ENCODE measurements around the gene DLGAP3.

DNA sequence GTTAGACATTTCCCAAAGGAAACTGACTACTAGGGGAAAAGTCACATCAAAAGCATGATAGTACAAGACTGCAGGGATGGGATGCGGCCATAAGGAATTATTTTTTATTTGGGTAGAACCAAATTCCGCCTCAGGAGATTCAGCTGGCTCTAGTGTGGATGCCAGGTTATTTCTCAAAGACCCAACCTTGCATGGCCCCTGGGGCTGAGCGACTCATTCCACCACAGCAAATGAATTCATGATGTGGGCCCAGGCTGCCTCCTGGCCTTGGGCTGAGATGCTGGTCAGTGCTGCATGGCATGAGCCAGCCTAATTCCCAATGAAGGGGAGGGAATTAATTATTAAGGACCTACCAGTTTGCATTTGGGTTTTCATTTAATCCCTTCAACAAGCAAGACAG, 43.9 kb upstream of the DLGAP3 start:
- TF ChIP-seq EZH2 (IDR thresholded peaks at IDR 0.05): no peak
- TF ChIP-seq, protein P1, sequence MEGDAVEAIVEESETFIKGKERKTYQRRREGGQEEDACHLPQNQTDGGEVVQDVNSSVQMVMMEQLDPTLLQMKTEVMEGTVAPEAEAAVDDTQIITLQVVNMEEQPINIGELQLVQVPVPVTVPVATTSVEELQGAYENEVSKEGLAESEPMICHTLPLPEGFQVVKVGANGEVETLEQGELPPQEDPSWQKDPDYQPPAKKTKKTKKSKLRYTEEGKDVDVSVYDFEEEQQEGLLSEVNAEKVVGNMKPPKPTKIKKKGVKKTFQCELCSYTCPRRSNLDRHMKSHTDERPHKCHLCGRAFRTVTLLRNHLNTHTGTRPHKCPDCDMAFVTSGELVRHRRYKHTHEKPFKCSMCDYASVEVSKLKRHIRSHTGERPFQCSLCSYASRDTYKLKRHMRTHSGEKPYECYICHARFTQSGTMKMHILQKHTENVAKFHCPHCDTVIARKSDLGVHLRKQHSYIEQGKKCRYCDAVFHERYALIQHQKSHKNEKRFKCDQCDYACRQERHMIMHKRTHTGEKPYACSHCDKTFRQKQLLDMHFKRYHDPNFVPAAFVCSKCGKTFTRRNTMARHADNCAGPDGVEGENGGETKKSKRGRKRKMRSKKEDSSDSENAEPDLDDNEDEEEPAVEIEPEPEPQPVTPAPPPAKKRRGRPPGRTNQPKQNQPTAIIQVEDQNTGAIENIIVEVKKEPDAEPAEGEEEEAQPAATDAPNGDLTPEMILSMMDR (IDR thresholded peaks at IDR 0.05 in 2 of 3, conservative IDR thresholded peaks at IDR 0.05 in 1 of 3; ENCODE audit: borderline replicate concordance in 1 of 3, insufficient read depth in 1 of 3, low read depth in 2 of 3, low read length in 2 of 3): no peak
- no peak for TF ChIP-seq SP1 (IDR thresholded peaks at IDR 0.05; ENCODE audit: low read depth)
- TF ChIP-seq TCF7L2 (IDR thresholded peaks at IDR 0.05; ENCODE audit: borderline replicate concordance, extremely low read depth, insufficient read depth, insufficient read length): no peak
- no peak for TF ChIP-seq POLR2A (IDR thresholded peaks at IDR 0.05; ENCODE audit: borderline replicate concordance, extremely low read depth, insufficient read depth, insufficient read length)
- TF ChIP-seq, protein P2, sequence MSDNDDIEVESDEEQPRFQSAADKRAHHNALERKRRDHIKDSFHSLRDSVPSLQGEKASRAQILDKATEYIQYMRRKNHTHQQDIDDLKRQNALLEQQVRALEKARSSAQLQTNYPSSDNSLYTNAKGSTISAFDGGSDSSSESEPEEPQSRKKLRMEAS (IDR thresholded peaks at IDR 0.05): no peak
- no peak for TF ChIP-seq POLR2AphosphoS5 (IDR thresholded peaks at IDR 0.05; ENCODE audit: low read depth, low read length)
- TF ChIP-seq ZNF274 (IDR thresholded peaks at IDR 0.05; ENCODE audit: low read depth, low read length): no peak
- TF ChIP-seq, protein P3, sequence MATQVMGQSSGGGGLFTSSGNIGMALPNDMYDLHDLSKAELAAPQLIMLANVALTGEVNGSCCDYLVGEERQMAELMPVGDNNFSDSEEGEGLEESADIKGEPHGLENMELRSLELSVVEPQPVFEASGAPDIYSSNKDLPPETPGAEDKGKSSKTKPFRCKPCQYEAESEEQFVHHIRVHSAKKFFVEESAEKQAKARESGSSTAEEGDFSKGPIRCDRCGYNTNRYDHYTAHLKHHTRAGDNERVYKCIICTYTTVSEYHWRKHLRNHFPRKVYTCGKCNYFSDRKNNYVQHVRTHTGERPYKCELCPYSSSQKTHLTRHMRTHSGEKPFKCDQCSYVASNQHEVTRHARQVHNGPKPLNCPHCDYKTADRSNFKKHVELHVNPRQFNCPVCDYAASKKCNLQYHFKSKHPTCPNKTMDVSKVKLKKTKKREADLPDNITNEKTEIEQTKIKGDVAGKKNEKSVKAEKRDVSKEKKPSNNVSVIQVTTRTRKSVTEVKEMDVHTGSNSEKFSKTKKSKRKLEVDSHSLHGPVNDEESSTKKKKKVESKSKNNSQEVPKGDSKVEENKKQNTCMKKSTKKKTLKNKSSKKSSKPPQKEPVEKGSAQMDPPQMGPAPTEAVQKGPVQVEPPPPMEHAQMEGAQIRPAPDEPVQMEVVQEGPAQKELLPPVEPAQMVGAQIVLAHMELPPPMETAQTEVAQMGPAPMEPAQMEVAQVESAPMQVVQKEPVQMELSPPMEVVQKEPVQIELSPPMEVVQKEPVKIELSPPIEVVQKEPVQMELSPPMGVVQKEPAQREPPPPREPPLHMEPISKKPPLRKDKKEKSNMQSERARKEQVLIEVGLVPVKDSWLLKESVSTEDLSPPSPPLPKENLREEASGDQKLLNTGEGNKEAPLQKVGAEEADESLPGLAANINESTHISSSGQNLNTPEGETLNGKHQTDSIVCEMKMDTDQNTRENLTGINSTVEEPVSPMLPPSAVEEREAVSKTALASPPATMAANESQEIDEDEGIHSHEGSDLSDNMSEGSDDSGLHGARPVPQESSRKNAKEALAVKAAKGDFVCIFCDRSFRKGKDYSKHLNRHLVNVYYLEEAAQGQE (IDR thresholded peaks at IDR 0.05; ENCODE audit: low read depth): no peak
- no peak for TF ChIP-seq SRF (IDR thresholded peaks at IDR 0.05; ENCODE audit: low read depth)
- TF ChIP-seq YY1 (IDR thresholded peaks at IDR 0.05; ENCODE audit: extremely low read depth, insufficient replicate concordance, low read depth, low read length): no peak
- TF ChIP-seq JUND (IDR thresholded peaks at IDR 0.05): no peak
- no peak for TF ChIP-seq CBX3 (IDR thresholded peaks at IDR 0.05; ENCODE audit: low read depth)

All from HCT116 (cell line).